Omental fat pad (tissue), 4 donors: ENCODE measurements around the gene CHCHD3. TPM values are rescaled to one million over a fixed set of nuclear protein-coding genes. Genes with fewer than 3 reads are reported as not detected.

Experiments
- ATAC-seq: fragments of 150-250 bp; one replicate; pipeline ENCODE4 v1.9.1; 2016; ENCODE audit warnings: mild to moderate bottlenecking, moderate library complexity; ENCODE audit not compliant: low FRiP score
- DNase-seq: peaks from one replicate; pipeline ENCODE4 v3.0.0-alpha.2; 2019; ENCODE audit warnings: low spot score
- CTCF ChIP-seq, 3 donors: fragments of 450-650 bp; IDR thresholded peaks; one replicate each; pipeline ENCODE4 v1.5.1; 2016 to 2017; ENCODE audit warnings: antibody characterized with exemption in 3 of 3, mild to moderate bottlenecking in 3 of 3, moderate library complexity in 2 of 3
- total RNA-seq, 4 donors: library from RNA; depleted of rRNA; stranded (reverse); fragments of >200 nt; gene quantifications; one replicate each; pipeline ENCODE4 v1.1.0, GENCODE V29; 2016

CHCHD3 gene
- total RNA-seq, 4 donors from 2014 or later, result 53.0 to 63.1 (median 56.5) TPM

- no peak for ATAC-seq
- TF ChIP-seq CTCF (IDR thresholded peaks at IDR 0.05), result no peak
Measured at GRCh38 chr7:132959891-132960290, 122.0 kb downstream of the CHCHD3 start.

GRCh38 chr7:132956556-132956955 is 125.3 kb downstream of the CHCHD3 start:
- no peak for TF ChIP-seq CTCF (IDR thresholded peaks at IDR 0.05)
- no peak for DNase-seq
- no peak for ATAC-seq

More at GRCh38 chr7:132959891-132960290, 122.0 kb downstream of the CHCHD3 start:
- no peak for DNase-seq

- no peak for DNase-seq
- ATAC-seq, result no peak
- TF ChIP-seq CTCF (IDR thresholded peaks at IDR 0.05), result no peak
Measured at GRCh38 chr7:132953468-132953867, 128.4 kb downstream of the CHCHD3 start.

- no peak for ATAC-seq
- TF ChIP-seq CTCF (IDR thresholded peaks at IDR 0.05), result no peak
- DNase-seq, result no peak
Measured at GRCh38 chr7:132950725-132951124, 131.2 kb downstream of the CHCHD3 start.

GRCh38 chr7:132947011-132947410 is 134.9 kb downstream of the CHCHD3 start:
- DNase-seq, result no peak
- ATAC-seq, result no peak

GRCh38 chr7:132944774-132945173 is 137.1 kb downstream of the CHCHD3 start:
- DNase-seq (no peak), ATAC-seq (no peak)
- TF ChIP-seq CTCF (IDR thresholded peaks at IDR 0.05), result no peak

More at GRCh38 chr7:132947011-132947410, 134.9 kb downstream of the CHCHD3 start:
- no peak for TF ChIP-seq CTCF (IDR thresholded peaks at IDR 0.05)

GRCh38 chr7:132943645-132944044 is 138.2 kb downstream of the CHCHD3 start:
- TF ChIP-seq CTCF (IDR thresholded peaks at IDR 0.05), result no peak
- DNase-seq (no peak), ATAC-seq (no peak)
